HG02798 (cell line): ENCODE measurements around the gene ZNRF1.
"Not testable (repeated sequence)": the region's sequence is repeated elsewhere in the genome, so short reads cannot be mapped to it uniquely, and the experiment has no call there.

ENCODE experiments used
- ATAC-seq: cut with Tn5 transposase; IDR thresholded peaks from one replicate; pipeline ENCODE4 v1.9.1; 2021; ENCODE audit warnings: mild to moderate bottlenecking; ENCODE audit not compliant: unreplicated experiment, poor library complexity

ZNRF1 gene

DNA sequence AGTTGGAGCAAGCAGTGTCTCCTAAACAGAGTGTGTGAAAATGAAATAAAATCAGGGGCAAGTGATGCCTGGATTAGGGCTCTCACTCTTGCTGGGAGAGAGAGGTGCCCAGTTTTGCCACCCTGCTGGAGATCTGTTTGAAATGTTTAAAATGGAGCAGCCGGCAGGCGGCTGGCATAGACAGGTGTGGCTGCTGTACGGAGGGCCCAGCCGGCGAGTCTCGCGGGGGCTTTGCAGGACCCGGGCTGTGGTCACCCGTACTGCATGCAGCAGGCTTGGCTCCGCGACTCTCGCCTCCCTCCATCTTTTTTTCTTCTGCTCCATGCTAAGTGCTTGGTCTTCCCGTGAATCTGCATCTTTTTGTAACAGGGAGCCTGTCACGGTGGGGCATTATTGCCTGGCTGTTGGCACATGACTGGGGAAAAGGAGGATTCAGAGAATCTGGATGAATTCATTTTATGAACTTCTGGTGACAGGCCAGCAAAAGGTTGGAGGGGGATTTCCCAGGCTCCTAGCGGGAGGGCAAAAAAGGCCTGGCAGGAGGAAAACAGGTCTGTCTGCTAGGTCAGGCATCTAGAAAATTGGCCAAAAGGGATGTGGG, 1.8 kb downstream of the ZNRF1 start:
- no peak for ATAC-seq

DNA sequence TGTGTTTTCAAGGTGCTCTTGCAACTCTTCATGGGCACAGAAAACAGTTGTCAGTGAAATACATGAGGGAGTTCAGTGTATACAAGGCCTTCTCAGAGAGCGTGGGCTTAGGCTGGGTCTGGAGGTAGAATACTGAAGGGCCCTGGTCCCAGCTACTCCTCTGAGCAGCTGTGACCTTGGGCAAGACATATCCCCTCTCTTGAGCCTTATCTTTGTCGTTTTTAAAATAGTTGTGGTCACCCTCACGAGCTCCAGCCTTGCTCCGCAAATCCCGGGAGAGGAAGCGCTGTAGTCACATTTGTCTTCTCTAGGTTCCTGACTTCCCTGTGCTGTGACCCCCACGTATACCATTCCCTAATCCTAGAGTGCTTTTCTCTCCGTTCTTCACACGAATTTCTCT, 3.6 kb downstream of the ZNRF1 start:
- ATAC-seq, result no peak

DNA sequence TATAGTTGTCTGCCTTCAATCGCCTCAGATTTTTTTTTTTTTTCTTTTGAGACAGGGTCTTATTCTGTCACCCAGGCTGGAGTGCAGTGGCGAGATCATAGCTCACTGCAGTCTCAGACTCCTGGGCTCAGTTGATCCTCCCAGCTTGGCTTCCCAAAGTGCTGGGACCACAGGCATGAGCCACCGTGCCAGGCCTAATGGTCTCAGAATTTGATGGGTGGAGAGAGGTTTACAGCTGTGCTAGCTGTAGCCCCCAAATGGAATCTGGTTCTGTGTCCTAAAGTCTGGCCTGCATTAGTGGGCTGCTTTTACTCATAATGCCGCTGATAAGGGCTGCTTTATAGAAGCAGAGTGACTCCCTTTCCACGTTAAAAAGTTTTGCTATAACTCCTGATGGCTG, 5.1 kb downstream of the ZNRF1 start:
- no peak for ATAC-seq

DNA sequence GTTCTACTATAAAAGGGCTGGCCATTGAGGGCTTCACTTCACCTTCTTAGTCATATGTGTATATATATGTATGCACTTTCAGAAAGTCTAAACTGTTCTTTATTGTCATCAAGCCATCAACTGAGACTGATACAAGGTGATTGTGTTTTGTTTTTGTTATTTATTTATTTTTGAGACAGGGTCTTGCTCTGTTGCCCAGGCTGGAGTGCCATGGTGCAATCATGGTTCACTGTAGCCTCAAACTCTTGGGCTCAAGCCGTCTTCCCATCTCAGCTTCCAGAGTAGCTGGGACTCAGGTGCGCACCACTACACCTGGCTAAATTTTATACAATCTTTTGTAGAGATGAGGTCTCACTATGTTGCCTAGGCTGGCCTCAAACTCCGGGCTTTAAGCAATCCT, 5.6 kb downstream of the ZNRF1 start:
- ATAC-seq, result no peak

DNA sequence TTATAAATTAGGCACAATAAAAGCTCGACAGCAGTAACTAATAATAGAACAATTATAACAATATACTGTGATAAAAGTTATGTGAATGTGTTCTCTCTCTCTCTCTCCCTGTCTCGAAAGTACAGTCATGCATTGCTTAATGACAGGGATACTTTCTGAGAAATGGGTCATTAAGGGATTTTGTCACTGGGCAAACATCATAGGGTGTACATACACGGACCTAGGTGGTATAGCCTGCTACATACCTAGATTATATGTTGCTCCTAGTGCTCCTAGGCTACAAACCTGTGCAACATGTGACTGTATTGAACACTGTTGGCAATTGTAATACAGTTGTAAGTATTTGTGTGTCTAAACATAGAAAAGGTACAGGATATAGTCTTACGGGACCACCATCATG, 6.9 kb downstream of the ZNRF1 start:
- no peak for ATAC-seq

DNA sequence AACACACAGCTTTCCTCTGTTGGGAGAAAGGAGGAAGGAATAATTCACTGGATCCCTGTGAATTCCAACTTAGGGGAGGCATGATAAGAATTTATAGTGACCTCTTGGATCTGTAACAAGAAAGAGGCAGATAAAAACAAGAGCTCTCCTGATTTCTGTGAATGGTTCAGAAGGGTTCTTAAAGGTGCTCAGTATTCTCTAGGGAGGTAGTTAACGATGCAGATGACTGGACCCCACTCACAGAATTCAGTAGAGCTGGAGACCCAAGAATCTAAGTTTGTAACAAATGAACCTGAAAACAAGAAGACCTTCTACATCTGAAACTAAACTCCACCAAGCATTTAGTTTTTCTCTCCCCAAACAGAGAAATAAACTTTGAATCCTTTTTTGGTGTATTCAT, 8.6 kb downstream of the ZNRF1 start:
- no peak for ATAC-seq

DNA sequence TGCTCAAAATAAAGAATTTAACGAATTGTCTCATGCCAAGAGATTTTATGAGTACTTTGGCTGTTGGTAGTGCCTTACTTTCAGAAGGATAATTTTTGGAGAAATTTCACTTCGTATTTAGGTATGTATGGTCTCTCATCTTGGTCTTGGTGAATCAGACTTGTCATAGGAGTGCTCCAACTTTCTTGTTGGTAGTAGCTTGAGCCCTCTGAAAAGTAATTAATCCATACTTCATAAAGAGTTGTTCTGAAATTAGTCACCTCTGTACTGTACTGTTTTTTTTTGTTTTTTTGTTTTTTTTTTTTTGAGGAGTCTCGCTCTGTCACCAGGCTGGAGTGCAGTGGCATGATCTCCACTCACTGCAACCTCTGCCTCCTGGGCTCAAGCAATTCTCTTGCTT, 11.6 kb downstream of the ZNRF1 start:
- no peak for ATAC-seq

DNA sequence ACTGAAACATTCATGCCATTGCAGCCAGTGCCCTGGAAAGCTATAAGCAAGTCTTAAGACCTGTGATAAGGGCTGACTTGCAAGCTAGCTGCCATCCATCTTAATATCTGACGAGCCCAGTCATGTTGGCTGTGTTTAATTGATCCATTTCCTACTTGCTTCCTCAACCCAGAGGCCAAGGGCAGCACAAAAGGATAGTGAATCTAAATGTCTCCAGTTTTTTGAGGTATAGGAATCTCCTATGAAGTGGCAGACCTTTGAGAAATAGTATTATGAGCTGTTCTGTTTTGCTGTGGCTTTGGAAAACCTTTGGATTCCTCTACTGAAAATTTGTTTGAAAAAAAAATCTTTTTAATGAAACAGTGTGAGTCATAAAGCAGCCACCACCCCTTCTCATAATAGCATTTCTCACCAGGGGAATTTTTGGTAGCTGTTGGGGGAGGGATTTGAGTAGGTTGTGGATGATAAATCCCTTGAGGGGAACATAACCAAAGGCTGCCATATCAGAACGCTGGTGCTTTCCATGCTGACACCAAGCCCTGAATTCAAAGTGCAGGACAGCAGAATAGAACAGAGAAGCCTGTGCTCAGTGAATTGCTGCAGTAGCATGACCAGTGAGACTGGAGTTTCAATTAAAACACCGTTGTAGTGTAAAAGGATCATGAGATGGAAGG, 12.9 kb downstream of the ZNRF1 start:
- ATAC-seq, result peak; percentile 79

DNA sequence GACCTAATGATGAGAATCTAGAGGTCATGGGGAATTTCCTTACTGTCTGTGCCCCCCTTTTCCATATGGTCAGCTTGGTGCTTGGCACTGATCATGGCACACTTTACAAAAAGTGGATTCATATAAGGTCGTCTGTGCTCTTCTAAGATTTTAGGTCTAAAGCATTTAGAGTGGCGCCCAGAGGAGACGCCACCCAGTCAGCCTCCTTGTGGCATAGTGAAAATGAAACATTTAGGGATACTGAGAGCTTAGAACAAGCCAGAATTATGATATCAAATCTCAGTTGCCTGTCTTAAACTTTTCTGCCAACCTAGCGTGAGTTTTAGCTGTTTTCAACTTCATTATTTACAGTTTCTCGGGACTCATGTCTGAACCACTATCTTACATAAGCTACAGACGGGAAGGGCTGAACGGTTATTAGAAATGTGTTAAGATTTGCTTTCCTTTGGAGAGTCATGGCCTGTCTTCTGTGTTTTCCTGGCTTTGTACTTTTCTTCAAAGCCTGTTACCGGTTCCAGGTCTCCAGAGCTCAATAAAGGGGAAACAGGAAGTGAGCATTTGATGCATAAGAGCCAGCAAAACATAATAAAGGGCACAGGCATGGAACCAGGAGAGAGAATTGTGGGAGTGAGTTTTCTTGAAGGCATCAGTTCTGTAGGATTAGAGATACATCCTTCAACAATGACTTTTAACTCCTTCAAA, 13.7 kb downstream of the ZNRF1 start:
- ATAC-seq, result peak; percentile 28

DNA sequence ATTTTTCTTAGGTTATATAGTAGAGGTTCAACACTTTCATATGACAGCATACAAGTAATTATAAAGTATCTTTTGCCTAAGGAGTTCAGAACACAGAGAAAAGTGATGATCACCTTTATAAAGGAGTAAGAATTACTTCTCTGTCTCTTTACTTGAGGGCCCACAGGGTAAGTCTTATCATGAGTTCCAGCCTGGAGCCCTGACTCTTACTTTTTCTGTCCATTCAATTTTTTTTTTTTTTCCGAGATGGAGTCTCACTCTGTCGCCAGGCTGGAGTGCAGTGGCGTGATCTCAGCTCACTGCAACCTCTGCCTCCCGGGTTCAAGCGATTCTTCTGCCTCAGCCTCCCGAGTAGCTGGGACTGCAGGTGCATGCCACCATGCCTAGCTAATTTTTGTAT, 14.3 kb downstream of the ZNRF1 start:
- ATAC-seq, result not testable (repeated sequence)

DNA sequence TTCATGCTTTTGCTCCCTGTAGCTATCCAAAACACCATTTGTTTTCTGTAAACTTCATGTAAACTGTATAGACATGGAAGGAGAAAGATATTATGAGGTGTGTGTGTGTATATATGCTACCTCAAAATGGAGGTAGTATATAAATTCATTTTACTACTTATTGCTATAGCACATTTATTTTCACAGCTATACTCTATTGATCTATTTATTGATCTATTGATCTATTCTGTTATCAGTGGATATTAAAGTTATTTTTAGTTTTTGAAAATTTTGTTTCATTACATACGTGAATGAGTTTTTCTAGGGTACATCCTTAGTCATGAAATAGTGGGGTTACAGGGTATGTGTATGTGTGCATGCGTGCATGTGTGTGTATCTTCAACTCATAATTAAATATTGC, 15.5 kb downstream of the ZNRF1 start:
- no peak for ATAC-seq

DNA sequence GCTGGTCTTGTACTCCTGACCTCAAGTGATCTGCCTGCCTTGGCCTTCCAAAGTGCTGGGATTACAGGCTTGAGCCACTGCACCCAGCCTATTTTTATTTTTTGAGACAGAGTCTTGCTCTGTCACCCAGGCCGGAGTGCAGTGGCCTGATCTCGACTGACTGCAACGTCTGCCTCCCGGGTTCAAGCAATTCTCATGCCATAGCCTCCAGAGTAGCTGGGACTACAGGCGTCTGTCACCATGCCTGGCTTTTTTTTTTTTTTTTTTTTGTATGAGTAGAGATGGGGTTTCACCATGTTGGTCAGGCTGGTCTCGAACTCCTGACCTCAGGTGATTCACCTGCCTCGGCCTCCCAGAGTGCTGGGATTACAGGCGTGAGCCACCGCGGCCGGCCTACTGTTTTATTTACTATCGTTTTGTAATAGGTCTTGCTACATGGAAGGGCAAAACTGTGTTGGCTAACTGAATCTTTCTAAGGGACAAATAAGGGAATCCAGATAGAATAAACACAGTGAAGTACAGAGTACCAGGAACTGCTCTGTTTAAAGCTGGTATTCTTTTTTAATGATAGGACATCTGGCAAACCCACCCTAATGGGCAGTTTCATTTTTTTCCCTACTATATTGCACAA, 17.7 kb downstream of the ZNRF1 start:
- ATAC-seq, result not testable (repeated sequence)

DNA sequence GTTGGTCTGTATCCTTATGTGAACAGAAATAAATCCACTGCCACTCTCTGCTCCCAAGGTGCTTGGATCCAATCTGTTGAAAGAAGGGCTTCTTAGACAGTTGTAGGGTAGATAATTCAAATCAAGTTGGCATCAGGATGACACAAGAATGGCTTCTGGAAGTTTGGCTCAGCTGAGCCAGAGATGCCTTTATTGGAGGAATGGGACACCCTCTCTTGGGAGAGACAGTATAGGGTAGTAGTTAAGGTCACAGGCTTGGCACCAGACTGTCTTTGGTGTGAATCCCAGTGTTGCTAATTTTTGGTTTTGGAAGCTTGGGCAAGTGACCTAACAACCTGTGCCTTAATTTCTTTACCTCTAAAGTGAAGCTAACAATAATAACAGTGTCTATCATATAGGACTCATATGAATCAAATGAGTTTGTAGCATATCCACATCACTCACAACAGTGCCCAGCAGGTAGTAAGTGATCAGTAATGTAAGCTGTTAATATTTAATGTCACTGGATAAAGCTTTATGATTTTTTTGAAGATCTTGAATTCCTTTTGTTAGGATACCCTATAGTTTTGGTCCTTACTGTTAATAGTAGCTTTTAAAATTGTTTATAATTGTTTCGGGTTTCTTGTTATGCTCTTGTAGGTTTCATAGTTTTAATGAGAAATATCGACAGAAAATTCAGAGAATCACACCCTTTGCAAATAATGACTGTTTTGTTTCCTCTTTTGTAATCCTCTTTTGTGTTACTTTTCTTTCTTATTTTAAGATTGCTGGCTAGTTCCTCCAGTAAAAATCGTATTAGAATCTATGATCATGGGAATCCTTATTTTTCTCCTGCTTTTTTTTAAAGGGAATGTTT, 19.1 kb downstream of the ZNRF1 start:
- ATAC-seq, result peak; percentile 30

DNA sequence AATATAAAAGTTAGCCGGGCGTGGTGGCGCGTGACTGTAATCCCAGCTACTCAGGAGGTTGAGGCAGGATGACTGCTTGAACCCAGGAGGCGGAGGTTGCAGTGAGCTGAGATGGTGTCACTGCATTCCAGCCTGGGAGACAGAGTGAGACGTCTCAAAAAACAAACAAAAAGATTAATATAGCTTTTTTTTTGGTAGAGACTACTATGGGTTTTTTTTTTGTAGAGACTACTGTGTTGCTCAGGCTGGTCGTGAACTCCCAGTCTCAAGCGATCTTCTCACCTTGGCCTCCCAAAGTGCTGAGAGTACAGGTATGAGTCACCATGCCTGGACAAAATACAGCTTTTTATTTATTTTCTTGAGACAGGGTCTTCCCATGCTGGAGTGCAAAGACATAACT, 20.2 kb downstream of the ZNRF1 start:
- ATAC-seq, result peak; percentile 64

DNA sequence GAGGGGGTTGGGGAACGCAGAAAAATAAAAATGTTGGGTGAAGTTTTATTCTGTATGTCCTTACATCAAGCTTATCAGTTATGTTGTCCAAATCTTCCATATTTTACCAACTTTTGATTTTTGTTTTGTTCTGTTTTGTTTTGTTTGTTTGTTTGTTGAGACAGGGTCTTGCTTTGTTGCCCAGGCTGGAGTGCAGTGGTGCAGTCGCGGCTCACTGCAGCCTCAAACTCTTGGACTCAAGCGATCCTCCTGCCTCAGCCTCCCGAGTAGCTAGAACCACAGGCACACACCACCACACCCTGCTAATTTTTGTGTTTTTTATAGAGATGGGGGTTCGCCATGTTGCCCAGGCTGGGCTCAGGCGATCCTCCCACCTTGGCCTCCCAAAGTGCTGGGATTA, 20.8 kb downstream of the ZNRF1 start:
- ATAC-seq, result no peak

DNA sequence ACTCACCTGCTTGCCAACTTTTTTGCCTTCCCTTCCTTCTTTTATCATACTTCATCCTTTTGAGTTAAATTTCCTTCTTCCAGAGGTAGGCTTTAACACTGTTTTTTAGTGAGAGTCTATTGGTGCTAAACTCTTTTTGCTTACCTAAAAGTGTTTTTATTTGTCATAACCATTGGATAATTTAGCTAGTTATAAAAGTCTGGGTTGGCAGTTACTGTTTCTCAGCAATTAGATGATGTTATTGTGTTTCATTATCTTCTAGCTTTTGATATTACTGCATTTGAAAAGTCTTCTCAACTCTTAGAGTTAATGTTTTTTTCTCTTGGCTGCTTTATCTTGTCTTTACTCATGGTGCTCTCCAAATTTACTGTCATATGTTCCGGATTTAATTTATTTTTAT, 22.6 kb downstream of the ZNRF1 start:
- no peak for ATAC-seq

DNA sequence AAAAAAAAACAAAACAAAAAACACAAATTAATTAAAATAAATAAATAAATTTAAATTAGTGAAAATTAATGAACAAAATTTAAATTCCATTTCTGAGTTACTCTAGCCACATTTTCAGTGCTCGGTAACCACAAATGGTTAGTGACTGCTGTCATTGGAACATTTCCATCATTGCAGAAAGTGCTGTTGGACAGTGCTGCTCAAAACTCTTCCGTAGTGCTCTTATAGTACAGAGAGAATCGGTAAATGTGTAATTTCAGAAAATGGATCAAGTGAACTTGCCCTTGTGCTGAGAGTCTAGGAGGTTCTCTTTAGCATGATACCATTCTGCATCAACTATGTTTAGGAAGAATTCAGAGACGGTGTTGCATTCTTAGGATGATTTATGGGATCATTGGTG, 23.7 kb downstream of the ZNRF1 start:
- ATAC-seq, result no peak

DNA sequence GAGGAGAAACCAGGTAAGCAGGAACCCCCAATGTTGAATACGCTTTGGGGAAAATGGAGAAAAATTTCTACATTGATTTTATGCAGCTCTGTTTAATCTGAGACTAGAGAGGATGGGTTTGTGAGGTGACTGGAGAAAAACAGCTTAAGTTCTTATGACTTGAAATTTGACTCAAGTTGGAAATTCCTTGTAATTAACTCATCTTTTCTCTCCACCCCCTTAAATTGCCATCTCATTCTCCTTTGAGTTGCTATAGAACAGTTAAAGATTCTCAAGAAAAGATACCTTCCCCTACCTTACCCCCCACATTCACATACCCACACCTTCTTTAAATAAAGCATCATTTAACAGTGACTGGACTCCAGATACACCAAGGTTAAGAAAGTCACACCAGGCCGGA, 24.2 kb downstream of the ZNRF1 start:
- ATAC-seq, result no peak

DNA sequence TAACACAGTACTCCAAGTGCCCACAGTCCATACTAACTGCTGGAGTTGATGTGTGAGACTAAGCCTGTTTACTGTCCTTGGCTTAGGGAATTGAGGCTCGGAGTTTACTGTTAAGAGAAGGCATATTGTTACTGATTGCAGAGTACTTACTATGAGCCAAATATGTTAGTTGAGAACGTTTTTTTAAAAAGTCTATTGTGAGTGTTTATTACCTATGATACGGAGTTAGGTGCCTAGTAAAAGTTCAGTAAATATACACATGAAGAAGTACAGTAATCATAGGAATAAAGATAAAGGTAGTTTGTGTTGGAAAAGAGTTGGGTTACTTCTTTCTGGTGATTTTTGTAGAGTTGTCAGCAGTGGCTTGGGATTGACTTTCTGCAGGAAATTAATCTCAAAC, 25.4 kb downstream of the ZNRF1 start:
- no peak for ATAC-seq

DNA sequence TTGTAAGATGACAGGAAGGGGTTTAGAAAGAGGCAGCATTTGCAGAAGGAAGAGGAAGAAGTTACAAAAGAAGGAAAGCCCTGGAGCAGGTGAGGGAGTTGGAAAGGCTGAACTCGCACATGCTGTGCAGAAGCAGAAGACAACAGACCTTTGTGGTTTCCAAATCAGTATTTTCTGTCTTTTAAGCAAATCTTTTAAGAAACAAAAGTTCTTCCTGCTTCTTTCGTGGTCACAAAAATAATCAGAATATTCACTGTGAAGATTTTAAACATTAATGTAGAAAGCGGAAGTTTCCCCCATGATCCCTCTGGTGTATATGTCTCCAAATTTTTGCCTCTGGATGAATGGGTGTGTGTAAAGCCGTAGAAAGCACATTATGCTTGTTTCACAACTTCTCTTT, 25.8 kb downstream of the ZNRF1 start:
- no peak for ATAC-seq

DNA sequence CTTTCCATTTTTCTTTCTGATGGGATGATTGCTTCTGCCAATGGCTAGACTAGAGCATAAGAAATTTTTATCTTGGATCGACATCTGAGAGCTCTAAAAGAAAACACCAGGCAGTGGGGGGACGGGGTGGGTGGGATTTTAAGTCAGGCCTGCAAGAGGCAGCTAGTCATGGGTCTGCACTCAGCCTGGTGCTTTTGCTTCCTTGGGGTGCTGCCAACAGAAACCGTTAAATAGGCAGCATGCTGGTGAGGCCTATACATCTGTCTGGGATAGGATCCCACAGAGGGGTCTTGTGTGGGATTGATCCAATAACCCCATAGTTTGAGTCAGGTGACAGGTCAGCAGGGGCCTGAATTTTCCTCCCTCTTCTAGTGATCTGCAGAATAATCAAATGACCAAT, 26.9 kb downstream of the ZNRF1 start:
- no peak for ATAC-seq
